ENCODE measurements around the gene KIF11. TPM values are rescaled to one million over a fixed set of nuclear protein-coding genes. Genes with fewer than 3 reads are reported as not detected.
"Not testable (repeated sequence)": the region's sequence is repeated elsewhere in the genome, so short reads cannot be mapped to it uniquely, and the experiment has no call there.

The KIF11 gene
- total RNA-seq, 1 donor from 2014 or later: 4.1 TPM

DNA sequence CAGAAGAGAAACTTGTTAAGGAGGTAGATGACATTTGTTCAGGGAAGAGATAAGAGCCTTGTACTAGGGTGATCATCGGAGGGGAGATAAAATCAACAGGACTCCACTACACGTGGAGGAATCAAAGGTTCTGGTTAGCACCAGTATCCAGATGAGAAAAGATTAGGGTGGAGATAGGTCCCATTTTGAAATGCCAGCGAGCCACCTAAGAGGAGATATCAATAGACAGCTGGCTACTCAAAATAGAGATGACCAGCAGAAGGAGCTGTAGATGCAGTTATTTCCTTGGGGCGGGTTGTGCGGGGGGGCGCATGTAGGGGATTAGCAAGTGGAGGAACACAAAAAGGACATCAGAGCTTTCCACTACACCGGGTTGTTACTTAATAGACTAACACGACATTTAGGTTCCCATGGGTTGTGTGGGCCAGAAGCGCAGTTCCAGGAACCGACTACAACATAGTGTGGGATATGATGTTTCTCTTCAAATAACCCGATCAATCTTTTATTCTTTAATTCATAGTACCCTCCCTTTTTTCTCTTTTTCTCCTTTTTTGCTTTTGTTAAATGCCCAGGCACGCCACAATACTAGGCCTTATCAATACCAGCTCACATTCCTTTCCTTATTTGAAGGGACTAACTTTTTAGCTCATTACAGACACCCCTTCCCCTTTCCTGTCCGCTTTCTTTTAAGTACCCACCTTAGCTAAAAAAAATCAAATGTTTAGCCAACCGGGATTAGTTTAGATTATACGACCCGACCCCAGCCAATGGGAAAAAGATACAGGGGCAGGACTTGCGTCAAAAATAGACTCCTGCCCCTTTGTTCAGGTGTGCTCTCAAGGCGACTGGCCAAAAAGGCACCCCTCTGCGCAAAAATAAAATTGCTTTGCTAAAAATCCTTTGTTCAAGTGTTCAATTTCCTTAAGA lies 2.0 kb upstream of the KIF11 start:
- DNase-seq (ENCODE audit: low spot score): peak; percentile 15

DNA sequence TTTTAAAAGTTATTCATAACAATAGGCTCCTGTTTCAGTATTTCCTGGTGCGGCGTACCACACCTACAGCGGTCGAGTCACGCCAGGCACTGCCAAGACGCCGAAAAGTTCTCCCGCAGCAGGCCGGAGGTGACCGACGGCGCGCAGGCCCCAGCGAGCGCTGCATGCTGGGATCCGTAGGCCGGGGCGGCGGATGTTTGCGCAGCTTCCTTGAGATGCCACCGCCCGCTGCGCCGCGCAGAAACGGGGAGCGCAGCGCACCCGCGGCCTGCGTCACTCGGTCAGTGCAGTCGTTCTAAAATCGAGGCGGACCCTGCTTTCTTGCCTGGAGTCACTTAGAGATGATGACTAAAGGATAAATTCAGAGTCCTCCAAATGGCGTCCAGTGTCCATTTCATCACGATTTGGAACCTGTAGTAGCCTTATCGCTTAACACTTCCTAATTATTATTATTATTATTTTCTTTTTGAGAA lies 1.3 kb upstream of the KIF11 start:
- DNase-seq (ENCODE audit: low spot score): peak; percentile 95

DNA sequence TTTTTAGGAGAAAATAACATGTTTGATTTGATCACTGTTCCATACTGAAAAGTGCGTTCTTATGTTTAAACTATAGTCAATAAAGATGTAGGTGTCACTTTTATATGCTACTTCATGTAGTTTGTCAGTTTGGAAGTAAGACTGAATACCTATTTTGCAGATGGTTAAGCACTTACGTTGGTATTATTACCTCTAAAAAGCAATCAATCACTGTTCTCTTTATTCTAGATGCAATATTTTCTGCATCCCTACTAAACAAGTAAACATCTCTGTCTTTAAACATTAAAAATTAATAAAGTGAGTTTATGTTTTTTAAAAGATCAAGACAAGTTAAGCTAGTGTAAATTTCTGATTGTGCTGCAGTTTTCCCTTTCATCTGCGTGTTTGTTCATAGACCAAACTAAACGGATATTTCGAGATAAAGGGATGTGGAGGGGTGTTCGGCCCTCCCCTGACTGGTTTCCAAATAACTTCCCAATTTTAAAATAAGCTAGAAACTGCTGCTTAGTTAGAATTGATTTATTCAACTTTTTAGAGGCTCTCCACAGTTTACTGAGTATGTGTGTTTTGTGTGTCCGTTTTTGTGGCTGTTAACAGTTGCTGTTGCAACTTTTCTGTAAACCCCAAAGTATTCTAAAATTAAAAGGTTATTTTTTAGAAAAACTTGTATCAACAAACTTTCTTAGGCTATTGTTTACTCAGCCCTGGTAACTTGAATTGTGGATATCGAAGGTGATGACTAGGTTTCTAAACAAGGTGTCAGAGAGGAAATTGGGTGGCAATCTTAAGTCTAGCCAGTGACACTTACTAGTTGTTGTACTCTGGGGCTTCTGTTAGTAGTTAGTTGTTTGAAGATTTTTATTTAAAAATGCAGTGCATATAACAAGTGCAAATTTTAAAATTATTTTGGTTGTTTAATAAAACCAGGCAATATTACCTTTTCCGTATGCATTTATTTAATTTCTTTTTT lies 974 bp downstream of the KIF11 start:
- DNase-seq (ENCODE audit: low spot score): no peak

DNA sequence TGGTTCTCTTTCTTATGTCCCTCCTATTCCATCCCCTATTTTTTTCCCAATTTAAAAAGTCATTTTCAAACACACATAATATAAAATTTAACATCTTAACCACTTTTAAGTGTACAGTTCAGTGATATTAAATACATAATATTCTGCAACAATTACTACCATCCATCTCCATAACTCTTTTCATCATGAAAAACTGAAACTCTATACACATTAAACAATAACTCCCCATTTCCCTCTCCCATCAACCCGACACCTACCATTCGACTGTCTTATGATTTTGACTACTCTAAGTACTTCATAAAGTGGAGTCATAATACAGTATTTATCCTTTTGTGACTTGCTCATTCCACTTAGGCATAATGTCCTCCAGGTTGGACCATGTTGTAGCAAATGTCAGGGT lies 2.6 kb downstream of the KIF11 start:
- DNase-seq (ENCODE audit: low spot score): no peak

DNA sequence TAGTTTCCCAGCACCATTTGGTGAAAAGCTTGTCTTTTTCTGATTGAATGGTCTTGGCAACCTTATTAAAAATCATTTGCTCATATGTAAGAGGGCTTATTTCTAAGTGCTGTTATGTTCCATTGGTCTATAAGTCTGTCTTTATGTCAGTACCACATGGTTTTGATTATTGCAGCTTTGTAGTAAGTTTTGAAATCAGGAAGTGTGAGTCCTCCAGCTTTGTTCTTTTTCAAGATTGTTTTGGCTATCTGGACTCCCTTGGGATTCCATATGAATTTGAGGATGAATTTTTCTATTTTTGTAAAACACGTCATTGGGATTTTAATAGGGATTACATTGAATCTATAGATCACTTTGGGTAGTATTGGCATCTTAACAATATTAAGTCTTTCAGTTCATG lies 5.4 kb downstream of the KIF11 start:
- DNase-seq (ENCODE audit: low spot score): no peak

DNA sequence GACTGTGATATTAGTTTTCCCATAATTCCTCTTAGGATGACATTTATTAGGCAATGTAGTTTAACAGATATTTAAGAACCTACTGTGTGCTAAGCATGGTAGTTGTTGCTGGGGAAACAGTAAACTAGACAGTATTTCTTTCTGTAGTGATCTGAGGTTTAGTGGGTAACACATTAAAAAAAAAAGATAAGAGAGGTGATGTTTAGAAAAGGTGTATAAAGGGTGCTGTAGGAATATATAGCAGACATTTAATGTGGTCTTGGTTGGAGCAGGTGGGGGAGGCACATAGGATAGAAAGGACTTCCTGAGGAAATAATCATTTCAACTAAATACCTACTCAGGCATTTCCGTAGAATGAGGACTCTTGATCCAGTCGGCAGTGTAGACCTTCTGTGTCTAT lies 11.9 kb downstream of the KIF11 start:
- DNase-seq (ENCODE audit: low spot score): no peak

DNA sequence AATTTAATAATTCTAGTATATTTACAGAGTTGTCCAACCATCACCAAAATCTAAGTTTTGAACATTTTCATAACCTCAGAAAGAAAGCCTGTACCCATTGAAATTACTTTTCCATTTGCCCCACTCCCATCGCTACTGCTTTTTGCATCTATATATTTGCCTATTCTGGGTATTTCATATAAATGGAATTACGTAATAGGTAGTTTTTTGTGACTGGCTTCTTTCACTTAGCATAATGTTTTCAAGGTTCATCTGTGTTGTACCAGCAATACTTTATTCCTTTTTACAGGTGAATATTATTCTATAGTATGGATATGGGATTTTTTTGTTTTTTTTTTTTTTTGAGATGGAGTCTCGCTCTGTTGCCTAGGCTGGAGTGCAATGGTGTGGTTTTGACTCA lies 22.6 kb downstream of the KIF11 start:
- DNase-seq (ENCODE audit: low spot score): no peak

DNA sequence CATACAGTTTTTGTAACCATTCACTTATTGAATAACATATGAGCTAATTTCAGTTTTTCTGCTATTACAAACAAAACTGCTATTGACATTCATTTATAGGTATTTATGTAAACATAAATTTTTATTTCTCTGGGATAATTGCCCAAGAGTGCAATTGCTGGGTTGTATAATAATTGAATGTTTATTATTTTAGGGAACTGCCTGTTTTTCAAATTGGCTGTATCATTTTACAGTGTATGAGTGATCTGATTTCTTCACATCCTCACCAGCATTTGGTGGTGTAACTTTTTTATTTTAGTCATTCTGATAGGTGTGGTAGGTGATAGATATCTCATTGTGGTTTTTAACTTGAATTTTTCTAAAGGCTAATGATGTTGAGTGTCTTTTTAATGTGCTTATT lies 26.4 kb downstream of the KIF11 start:
- no peak for DNase-seq (ENCODE audit: low spot score)

DNA sequence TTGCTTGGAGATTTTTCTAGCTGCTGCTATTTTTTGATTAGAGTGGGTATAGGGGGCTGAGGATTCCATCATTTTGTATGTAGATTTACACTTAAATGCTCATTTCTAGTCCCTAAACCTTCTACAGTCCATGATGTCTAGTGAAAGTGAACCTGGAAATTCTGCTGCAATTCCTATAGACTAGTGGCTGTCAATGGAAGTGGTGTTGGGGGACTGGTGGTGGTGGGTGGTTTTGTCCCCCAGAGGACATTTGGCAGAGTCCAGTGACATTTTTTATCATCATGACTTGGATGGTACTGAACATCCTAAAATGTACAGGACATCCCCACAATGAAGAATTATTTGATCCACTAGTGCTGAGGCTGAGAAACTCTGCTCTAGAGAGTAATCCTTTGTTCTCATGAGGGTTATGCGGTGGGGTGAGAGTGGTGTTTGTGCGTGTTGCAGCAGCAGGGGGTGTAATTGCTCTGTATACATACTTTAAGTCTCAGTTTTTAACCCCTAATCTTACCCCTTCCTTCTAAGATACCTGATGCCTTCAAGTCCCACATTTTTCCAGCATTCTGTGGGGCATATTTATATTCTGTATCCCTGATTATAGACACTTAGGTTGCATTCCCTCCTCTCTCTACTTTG lies 35.0 kb downstream of the KIF11 start:
- no peak for DNase-seq (ENCODE audit: low spot score)

DNA sequence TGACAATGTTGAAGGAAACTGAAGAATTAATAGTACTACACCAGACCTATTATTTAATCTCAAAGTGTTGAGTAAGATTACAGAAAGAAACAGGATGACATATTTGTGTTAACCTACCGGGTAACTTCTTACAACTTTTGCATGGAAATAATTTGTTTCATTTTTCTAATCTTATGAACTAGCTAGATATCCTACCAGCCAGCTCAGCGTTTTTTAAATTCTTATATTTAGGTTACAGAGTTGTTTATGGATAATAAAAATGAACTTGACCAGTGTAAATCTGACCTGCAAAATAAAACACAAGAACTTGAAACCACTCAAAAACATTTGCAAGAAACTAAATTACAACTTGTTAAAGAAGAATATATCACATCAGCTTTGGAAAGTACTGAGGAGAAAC lies 37.0 kb downstream of the KIF11 start:
- DNase-seq (ENCODE audit: low spot score): no peak

DNA sequence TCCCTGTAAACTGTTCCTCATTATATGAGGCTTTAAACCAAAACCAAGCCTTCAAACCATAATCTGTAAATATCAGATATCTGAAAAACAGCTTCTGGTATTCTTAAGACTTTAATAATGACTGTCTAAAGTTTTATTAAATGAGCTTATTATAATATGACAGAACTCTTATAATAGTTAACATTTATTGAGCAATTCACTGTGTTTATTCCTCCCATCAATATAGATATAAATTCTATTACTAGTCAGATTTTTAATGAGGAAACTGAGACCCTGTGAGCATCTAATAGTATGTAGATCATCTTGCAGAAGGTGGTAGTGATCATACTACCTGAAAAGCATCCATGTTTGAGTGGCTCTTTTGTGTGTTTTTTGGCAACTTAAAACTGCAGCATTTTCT lies 45.1 kb downstream of the KIF11 start:
- DNase-seq (ENCODE audit: low spot score): no peak

DNA sequence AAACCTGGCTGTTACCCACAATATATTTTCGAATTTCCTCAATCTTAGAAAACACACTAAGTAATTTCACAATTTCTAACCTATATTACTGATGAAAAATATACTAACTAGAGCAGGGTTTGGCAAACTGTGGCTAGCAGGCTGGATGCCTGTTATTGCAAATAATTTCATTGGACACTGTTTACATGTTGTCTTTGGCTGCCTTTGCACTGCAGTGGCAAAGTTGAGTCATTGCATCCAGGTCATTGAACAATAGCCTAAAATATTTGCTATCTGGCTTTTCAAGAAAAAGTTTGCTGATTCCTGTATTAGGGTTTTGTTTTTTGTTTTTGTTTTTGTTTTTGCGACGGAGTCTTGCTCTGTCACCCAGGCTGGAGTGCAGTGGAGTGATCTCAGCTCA lies 47.2 kb downstream of the KIF11 start:
- no peak for DNase-seq (ENCODE audit: low spot score)

DNA sequence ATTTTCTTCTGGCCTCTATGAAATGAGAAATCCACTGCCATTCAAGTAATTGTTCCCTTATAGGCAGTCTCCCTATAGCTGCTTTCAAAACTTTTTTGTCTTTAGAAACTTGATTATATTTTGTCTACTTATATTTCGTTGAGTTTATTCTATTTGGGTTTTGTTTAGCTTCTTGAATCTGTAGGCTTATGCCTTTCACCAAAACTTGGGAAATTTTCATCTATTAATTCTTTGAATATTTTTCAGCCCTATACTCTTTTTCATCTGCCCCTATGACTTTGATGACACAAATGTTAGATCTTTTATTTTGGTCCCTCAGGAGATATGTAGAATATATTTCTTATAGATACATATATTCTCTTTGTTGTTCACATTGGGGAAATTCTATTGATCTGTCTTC lies 48.6 kb downstream of the KIF11 start:
- DNase-seq (ENCODE audit: low spot score): no peak

DNA sequence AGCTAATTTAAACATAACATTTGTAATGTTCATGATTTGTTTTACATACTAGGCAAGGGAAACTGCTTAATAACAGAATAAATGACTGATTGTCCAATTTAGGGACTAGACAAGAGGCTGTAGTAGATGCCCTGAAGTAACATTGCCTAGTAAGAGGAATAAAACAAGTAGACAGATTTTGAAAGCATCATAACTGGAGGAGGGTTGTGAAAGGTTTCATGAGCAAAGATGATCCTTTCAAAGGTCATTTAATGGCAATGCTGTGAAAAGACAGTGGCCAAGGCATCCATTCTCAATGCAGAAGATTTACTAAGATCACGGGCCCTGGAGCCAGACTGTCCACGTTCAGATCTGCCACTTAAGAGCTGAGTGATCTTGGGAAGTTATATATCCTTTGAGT lies 52.0 kb downstream of the KIF11 start:
- DNase-seq (ENCODE audit: low spot score): no peak

DNA sequence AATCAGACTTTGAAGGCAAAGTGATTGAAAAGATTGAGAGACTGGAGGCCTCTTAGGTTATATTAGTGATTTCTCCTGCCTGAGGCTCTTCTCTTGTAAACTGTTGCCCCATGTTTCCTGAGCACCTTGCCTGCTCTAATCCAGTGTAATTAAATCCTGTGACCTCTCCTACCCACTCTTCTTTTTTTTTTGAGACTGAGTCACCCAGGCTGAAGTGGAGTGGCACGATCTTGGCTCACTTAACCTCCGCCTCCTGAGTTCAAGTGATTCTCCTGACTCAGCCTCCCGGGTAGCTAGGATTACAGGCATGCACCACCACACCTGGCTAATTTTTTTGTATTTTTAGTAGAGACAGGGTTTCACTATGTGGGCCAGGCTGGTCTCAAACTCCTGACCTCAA lies 57.9 kb downstream of the KIF11 start:
- not testable (repeated sequence) for DNase-seq (ENCODE audit: low spot score)

DNA sequence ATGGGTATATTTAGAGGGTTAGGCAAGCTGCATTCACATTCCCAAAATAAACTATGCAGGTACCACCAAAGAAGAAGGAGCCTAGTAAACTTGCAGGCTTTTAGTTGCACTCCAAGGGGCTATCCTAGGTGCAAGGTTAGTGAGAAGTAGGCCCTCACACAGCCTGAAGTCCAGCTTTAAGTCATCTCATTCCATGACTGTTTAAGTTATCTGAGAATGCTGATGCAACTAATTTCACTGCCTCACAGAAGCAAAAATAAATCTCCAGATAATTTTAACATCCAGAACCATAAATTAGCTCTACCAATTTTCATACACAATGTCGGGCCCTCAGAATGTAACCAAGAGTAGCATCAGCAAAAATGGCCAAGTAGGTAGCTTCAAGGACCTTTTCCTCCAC lies 62.5 kb downstream of the KIF11 start:
- no peak for DNase-seq (ENCODE audit: low spot score)

DNA sequence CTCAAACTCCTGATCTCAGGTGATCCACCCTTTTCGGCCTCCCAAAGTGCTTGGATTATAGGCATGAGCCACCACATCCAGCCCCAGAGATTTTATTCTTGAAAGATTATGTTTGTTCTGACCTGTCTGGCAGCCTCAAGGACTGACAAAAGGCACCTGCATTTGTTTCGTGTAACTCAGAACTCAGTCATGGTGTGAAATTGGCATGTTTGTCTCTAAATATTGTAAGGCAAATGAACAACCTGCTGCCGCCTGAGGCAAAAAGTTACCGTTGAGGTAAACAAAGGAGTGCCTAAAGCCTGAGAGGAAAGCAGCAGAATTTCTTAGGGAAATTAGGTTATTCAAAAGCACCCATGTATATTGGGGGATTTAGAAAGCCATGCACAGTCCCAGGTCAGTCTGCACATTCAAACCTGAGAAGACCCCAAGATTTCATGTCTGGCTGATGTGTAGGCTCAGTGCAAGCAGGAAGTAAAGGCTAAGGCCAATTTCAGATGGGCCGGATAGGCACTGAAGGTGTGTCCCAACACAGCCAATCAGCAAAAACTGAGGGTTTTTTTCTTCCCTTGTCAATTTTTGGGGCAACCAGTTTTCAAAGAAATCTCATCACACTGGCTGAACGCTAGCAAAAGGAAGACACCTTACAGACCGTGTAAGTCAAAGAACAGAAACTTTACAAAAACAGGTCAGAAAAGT lies 63.5 kb downstream of the KIF11 start:
- DNase-seq (ENCODE audit: low spot score): no peak

DNA sequence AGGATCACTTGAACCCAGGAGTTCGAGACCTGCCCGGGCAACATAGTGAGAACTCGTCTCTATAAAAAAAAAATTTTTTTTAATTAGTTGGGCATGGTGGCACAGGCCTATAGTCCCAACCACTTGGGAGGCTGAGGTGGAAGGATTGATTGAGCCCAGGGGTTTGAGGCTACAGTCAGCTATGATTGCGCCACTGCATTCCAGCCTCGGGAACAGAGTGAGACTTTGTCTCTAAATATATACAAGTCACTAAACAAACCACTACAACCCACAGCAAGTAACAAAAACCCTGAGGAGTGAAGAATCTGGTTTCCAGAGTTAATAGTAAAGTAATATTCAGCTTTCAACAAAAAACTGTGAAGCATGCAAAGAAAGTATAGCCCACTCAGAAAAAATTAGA lies 64.1 kb downstream of the KIF11 start:
- no peak for DNase-seq (ENCODE audit: low spot score)

DNA sequence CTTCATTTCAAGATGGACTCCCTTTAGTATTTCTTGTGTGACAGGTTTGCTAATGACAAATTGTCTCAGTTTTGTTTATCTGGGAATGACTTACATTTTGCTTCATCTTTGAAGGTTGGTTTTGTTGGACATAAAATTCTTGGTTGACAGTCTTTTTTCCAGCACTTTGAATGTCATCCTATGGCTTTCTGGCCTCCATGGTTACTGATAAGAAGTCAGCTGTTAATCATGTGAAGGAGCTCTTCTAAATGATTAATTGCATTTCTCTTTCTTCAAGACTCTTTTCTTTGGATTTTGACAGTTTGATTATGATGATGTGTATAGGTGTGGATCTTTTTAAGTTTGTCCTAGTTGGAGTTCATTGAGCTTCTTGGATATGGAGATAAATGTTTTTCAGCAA lies 69.9 kb downstream of the KIF11 start:
- no peak for DNase-seq (ENCODE audit: low spot score)

DNA sequence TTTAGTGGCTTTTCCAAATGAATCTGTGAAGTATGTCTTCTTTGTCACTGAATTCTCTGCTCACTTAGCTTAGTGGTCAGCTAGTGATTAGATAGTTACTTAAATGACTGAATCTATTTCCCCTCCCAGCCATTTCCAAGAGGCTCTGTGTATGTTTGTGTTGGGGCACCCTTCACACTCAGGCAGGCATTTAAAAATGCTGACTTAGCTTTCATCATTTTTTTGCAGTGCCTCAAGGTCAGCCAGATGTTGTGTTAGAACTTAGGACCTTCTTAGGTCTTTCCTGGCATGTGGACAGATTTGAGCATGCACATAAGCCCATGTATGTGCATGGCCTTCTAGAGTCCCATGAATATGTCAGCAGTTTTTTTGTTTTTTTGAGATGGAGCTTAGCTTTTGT lies 71.4 kb downstream of the KIF11 start:
- no peak for DNase-seq (ENCODE audit: low spot score)

DNA sequence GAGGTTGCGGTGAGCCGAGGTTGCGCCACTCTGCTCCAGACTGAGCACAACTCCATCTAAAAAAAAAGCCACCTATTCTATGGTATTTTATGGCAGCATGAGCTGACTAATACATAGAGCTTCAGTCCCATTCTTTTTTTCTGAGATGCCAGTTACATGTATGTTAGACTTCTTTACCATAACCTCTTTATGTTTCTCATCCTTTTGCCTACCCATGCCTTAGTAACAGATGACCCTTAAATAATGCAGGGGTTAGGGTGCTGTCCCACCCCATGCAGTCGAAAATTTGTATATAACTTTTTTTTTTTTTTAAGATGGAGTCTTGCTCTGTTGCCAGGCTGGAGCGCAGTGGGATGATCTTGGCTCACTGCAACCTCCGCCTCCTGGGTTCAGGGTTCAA lies 74.1 kb downstream of the KIF11 start:
- no peak for DNase-seq (ENCODE audit: low spot score)
